T1000 (cell line): ENCODE measurements around the gene NEK11.
"Not testable (repeated sequence)": the region's sequence is repeated elsewhere in the genome, so short reads cannot be mapped to it uniquely, and the experiment has no call there.

Experiments used
- DNase-seq: peaks from one replicate; lab custom pipeline; 2025; ENCODE audit warnings: mixed read lengths; lab: John Stamatoyannopoulos, UW

The NEK11 gene

DNA sequence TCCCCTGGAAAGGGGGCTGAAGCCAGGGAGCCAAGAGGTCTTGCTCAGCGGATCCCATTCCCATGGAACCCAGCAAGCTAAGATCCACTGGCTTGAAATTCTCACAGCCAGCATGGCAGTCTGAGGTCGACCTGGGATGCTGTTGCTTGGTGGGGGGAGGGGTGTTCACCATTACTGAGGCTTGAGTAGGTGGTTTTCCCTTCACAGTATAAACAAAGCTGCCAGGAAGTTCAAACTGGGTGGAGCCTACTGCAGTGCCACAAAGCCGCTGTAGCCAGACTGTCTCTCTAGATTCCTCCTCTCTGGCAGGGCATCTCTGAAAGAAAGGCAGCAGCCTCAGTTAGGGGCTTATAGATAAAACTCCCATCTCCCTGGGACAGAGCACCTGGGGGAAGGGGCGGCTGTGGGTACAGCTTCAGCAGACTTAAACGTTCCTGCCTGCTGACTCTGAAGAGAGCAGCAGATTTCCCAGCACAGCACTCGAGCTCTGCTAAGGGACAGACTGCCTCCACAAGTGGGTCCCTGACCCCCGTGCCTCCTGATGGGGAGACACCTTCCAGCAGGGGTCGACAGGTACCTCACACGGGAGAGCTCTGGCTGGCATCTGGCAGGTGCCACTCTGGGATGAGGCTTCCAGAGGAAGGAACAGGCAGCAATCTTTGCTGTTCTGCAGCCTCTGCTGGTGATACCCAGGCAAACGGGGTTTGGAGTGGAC is 15.8 kb downstream of the NEK11 start:
- not testable (repeated sequence) for DNase-seq

DNA sequence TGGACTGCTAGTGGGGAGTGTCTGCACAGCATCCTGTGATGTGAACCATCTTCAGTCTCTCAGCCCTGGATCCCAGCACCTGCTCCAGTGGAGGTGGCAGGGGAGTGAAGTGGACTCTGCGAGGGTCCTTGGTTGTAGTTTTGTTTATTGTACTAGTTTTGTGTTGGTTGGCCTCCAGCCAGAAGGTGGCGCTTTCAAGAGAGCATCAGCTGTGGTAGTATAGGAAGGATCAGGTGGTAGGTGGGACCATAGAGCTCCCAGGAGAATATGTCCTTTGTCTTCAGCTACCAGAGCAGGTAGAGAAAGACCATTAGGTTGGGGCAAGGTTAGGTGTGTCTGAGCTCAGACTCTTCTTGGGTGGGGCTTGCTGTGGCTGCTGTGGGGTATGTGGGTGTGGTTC is 20.9 kb downstream of the NEK11 start:
- no peak for DNase-seq

DNA sequence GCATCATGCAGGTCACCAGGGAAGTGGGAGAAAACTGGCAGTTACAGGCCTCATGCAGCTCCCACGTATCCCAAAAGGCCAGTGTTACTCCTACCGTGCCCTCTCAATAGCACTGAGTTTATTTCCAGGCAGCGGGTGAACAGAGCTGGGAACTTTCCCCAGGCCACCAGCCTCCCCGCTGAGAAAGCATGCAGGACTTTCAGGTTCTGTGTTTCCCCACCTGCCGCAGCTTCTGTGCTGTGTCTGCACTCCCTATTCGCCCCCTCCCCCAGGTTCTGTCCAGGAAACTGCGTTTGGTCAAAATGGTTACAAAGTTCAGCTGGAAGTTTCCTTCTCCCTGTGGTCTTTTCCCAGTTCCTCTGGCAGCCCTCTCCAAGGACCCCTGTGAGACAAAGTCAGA is 21.4 kb downstream of the NEK11 start:
- no peak for DNase-seq

DNA sequence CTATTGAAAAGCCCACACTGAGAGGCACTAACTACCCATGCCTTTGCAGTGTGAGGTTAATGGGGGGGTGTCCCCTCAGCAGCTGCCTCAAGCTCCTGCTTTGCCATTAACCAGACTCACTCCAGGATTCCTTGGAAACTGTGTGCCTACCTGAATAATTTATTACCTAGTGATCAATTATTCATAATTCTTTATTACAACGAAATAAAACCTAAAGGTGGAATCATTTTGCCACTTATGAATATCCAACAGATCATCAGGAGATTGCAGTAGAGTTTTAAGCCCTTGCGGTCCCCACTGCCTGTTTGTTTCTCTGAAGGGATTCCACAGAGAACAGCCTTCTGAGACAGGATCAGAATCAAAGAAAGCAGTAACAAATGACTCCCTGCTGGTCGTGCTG is 23.3 kb downstream of the NEK11 start:
- no peak for DNase-seq

DNA sequence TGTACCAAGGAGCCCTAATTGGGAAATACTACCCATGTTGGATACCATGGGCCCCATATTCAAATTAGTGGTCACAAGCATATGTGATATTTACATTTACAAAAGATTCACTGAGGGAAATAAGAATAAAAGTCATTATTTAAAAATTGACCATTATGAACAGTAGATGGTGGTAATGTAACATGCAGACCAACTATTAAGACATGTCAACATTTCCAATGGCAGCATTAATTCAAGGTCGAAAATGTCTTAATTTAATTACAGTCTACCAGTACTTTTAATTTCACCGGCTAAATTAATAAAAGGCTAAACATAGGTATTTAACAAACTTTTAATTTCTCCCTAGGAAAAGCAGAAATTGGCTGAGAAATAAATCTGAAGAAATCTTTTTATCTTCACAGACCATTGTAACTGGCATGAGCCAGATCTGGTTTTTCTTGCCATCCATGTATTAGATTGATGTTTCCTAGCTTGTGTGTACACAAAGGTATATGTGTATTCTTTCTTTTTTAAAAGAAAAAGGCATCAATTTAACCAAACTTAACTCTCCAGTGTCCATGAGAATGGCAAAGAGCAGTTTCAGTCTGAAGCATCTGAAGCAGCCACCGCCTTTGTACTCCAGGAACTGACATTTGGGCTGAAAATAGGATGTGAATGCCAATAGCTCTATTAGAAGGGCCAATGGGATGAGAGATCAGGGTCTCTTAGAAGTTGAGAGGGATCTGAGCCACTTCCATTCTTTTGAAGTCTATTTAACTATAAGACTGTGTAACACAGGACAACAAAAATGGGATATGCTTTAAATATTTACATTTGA is 26.6 kb downstream of the NEK11 start:
- DNase-seq = no peak

DNA sequence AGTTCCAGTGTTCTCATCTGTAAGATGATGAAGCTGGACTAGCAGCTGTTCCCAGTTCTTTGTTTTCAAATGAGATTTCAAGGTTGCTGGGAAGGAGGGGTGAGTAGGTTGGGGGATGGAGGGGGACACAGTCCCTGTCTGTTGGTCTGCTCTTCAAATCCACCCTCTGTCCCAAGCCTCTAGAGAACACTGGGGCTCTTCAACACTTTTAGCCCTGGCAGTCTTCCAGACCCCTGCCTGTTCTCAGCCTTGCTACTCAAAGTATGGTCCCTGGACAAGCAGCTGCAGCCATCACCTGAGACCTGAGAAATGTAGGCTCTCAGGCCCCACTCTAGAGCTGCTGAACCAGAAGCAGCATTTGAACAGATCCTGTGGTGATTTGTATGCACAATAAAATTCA is 41.3 kb downstream of the NEK11 start:
- no peak for DNase-seq

DNA sequence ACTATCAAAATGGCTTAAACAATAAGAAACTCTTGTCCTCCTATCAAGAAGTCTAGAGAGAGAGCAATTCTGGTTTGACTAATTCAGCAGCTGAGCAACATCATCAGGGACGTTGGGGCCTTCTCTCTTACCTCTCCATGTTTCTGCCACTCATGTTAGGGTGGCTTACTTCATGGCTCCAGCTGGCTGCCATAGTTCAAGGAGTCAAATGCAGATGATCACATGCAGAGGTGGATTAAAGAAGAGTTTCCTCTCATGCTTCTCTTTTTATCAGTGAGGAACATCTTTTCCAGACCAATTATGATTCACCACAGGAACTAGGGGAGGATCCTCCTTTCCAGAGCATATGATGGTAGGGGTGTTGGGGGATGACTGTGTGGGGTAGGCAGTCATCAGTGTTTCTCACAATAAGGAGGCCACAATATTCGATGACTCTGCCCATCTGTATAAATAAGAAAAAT is 45.5 kb downstream of the NEK11 start:
- no peak for DNase-seq

DNA sequence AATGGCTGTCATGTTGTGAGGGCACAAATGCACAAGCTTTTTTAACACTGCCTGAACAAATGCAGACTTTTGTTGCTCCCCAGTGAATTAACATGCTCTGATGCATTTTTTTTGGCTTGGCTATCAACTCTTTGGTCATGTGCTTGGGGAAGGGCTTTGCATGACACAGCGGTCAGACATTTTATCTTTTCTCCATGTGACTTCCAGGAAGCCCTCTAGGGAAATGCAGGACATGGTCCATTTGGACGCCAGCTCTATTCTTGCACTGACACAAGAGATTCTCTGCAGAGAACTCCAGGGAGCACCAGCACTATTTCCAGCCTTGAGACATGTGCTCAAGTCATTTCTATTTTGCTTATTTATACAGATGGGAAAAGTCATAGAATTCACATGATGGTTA is 46.2 kb downstream of the NEK11 start:
- peak; percentile 13 for DNase-seq

DNA sequence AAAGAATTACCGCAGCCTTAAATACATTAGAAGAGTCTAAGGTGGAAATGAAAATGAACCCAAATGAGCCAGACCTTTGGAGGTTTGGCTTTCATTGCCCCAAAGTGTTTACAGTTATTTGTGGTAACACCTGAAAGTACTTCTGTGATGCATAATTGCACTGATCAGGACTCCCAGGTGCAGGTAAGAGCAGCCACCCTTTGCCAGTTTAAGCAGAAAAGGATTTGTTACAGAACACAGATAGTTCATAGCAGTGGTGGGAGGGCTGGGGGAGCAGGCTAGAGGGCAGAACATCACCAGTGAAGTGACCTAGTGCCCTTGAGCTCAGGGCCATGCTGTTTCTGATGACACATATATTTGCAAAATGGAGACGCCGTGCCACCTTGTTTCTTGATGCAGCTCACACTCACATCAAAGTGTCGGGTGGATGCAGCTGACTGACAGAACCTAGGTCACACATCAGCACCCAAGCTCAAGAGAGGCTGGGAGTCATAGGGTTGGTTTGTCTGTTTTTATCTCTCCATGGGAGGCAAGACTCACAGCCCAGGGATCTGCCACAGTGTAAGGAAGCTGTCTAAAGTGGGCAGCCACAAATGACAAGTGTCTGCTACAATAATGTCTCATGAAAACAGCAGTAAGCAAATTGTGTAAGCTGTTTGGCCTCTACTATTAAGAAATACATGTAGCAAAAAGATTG is 49.1 kb downstream of the NEK11 start:
- DNase-seq = no peak

DNA sequence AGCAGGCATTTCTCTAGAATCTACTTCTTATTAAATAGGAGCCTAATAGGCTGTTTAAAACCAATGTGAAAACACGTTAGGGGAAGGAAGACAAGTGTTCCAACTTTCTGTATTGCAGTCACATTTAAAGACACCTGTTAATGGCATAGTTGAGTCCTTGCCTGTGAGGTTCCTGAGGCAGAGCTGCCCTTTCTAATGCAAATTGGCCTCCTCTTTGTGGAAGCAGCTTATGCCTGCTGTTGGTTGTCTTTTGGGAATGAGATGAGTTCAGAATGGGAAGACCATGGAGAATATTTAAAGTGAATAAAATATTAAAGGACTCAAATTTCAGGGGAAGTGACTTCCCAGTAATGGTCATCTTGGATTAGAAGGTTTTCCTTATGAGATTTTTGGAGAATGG is 51.2 kb downstream of the NEK11 start:
- DNase-seq = no peak

DNA sequence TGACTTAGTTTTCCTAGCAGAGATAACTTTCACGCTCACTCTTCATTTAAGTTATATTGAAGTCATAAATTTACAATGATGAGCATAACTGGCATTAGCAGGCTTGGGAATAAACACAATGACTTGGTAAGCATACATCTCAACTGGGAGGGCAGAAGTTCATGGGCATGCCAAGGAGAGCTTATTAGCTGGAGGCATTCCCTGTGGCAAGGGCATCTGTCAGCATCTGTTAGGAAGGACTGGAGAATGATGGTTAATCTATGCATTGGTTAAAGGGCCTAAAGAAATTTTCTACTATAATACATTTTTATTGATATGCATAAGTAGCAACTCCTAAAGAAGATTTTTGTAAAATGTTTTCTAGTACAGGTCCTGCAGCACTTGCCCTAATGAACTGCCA is 52.4 kb downstream of the NEK11 start:
- DNase-seq = no peak

DNA sequence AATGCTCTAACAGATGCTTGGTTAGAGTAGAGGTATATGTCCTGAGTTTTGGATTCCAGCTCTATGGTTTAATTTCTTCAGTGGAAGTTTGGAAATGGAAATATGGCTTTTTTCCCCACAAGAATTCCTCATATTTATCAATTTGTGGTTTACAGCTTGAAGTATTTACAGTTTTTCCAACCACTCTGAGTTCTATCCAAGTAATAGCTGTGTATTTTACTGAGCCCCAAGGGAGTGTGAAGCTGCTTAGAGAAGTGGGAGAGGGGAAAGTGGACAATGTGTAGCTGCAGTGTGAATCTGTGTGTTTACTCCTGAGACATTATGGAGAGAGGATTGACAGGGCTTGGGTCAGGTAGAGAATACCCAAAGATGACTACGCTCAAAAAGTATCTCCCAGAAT is 54.5 kb downstream of the NEK11 start:
- DNase-seq = no peak

DNA sequence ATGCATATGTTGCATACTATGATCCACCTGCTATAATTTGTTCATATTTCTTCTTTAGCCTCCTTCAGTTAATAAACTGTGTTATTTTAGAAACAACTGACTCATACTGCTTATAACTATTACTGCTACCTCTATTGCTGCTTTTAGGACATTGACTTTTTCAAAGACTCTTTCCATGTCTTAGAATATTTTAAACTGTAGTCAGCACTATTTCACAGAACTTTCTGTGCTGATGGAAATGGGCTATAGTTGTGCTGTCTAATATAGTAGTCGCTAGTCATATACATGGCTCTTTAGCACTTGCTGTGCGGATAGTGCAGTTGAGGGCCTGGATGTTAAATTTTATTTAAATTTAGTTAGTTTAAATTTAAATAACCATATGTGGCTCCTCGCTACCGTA is 55.6 kb downstream of the NEK11 start:
- DNase-seq = no peak

DNA sequence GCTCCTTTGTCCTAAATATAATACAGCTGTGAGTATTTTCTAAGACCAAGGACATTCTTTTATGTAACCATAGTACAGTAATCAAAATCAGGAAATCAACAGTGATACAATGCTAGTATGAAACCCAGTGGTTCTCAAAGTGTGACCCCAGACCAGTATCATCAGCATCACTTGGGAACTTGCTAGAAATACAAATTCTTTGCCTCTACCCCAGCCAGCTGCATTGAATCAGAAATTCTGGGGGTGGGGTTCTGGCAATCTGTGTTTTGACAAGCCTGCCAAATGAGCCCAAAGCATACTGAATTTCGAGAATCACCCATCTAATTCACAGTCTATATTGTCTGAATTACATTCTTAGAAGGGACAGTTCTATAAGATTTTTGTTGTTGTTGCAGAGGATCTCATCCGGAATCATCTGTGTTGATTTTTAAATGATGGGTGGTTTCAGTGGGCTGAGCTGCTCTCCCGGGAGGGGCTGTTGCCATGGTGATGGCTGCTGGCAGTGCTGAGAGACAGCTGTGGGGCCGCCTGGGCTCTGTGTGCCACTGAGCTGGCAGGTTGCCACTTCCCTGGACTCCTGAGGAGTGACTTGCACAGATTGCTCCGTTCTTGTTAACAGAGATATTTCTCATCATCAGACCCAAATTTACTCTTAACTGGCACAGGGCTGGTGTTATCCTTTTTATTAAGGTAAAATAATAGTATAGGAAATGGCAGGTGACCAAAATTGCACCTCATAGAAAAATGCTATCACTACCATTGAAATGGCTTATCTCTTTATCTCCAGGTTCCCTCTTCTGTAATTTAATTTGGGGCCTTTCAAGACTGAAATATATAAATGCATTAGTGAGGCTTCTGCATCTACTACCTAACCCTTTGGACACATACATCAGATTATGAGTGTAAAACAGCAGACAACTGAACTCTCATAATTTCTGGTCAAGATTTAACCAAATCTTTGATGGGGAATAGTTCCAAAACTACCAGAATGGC is 56.5 kb downstream of the NEK11 start:
- no peak for DNase-seq

DNA sequence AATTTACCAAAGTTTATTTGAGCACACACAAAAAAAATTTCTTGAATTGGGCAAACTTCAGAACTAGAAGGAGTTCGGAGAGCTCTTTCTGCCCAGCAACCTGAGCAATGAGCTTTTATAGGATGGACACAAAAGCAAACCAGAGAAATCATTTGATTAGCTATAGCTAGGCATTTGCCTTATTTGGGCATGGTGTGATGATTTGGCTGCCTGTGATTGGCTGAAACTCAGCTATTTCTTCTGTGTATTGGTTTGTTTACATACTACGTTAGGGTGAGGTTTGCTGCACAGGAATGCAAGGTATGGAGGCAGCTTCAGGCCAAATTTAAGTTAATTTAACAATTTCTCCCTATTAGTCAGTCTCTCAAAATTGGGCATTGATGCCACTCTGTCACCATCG is 65.1 kb downstream of the NEK11 start:
- DNase-seq = peak; percentile 35

DNA sequence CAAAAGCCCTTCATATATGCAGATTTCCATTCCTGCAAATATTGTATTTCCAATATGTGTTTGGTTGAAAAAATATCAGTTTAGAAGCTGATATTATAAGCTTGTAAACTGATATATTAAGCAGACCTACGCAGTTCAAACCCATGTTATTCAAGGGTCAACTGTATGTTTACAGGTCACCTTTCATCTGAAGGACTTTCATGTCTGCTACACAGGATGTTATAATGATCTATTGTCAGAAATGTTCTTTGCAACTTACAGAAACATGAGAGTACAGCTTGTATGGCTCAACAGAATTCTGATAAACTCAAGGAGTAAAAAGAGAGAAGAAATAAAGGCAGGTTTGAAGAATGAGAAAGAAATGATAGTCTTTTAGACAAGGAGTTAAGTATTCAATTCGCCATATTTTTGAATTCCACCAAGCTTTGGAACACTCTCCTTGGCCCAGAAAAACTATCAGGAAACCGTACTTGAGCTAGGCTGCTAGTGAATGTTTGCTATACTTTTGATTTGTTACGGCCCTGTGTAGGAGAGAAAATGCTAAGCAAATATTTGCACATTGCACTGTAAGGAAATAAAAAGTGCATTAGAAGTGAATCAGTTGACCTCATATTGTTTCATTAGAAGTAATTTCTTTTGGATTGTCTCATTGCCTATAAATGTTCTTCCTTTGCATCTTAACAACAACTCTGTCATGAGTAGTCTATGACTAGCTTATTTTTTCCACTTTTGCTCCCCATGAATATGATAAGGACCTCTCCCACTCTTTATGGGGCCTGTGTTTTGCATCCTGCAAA is 81.2 kb downstream of the NEK11 start:
- DNase-seq = no peak

DNA sequence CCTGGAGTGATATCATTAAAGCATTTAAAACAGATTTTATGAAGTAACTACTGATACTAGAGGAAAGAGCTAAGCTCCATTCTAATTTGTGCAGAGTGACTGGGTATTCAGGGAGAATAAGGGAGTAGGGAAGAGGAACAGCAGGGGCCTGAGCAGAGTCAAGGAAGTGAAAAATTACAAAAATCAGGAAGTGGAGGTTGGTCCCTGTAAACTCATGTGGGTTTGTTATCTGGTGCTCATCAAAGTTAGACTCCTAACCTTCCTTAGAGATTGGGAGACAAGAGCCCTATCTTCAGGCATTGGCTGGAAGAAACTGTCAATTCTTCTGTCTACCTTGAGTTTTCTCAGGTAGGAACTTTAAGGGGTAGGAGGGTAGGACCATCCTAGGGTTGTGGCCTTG is 82.5 kb downstream of the NEK11 start:
- DNase-seq = no peak

DNA sequence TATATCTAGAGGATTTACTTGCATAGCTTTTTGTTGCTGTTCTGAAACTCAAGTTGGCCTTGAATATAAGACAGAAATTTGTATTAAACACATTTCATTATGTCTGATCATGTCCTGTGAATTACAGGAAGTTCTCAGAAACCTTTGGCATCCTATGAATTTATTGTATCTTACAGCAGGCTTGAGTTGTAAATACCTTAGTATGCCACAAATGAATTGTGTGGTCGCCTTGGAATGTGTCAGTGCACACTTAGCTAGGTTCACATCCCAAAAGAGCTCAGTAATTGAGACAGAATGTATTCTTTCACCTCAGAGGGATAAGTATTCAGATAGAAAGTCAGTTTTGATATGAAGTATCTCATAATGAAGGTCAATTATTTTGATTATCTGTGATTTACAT is 83.4 kb downstream of the NEK11 start:
- DNase-seq = no peak

DNA sequence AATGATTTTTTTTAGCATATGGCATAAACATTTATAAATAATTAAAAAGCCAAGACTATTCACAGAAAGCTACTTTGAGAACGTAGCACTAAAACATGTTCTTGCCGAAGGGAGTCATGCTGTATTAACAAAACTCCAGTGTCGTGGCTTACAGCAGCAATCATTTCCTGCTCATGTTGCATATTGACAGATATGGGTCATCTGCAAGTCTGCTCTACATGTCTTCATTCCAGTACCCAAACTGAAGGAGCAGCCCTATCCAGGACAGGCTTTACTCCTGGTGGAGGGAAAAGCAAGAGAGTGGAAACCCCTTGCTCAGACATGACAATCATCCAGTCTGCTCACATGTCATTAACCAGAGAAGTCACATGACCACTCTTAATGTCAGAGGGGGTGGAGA is 87.6 kb downstream of the NEK11 start:
- no peak for DNase-seq

DNA sequence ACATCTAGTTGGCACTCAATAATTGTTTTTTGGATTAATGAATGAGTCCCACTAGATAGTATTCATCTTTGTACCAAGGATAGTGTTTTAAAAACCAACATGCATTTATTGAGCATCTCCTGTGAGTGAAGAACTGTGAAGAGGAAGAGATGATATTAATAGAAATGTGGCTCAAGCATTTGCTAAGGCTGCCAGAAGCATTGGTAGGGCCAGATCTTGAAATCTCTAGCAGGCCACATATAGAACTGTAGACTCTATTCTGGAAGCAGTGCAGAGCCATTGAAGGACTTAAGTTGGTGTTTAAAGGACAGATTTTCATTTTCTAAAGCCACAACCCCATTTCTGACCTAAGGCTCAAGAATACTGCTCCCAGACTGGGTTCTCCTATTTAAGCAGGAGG is 99.0 kb downstream of the NEK11 start:
- DNase-seq = no peak

DNA sequence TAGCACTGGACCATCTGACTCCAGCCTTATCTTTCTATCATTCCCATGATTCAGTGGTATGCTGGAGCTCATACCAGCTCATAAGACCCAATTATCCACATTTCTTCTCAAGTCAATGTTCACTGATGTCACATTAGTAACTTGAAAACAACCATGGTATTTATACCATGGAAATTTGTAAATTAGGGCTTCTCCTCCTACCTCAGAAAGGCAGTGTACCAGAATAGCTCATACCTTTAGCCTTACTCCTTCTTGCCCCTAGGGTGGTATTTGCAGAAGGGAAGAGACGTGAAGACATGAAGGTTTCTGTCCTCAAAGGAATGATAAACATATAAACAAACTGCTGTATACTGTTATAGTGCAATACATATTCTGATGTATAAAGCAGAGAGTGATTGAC is 114.2 kb downstream of the NEK11 start:
- no peak for DNase-seq
